OCI-LY3 (cell line): ENCODE results near the gene AXIN1.

ENCODE experiments used
- CTCF ChIP-seq: fragments of 200-600, 300-600 bp; sonication (generic); IDR thresholded peaks from 2 replicates; pipeline ENCODE4 v1.5.1; 2014; ENCODE audit warnings: antibody characterized with exemption, low read length, low read depth
- EZH2phosphoT487 ChIP-seq: fragments of 200-600 bp; shearing (Covaris generic); IDR thresholded peaks from 2 replicates; pipeline ENCODE4 v1.6.1; 2018; ENCODE audit warnings: antibody characterized with exemption, mixed run types, low read depth

GRCh38 chr16:282491-282890 is 70.0 kb downstream of the AXIN1 start:
- TF ChIP-seq CTCF, result no peak
- TF ChIP-seq EZH2phosphoT487, result no peak
